Measurements from ENCODE around the gene ANKRD26.

Gene ANKRD26

GRCh38 chr10:26969145-26969926, 131.0 kb downstream of the ANKRD26 start:
- no peak overlapping the region for H3K4me3 ChIP-seq (replicated peaks; ENCODE audit: low read depth, low read length)
- no peak for DNase-seq (ENCODE audit: extremely low read depth, low read depth)
- TF ChIP-seq, protein P1, sequence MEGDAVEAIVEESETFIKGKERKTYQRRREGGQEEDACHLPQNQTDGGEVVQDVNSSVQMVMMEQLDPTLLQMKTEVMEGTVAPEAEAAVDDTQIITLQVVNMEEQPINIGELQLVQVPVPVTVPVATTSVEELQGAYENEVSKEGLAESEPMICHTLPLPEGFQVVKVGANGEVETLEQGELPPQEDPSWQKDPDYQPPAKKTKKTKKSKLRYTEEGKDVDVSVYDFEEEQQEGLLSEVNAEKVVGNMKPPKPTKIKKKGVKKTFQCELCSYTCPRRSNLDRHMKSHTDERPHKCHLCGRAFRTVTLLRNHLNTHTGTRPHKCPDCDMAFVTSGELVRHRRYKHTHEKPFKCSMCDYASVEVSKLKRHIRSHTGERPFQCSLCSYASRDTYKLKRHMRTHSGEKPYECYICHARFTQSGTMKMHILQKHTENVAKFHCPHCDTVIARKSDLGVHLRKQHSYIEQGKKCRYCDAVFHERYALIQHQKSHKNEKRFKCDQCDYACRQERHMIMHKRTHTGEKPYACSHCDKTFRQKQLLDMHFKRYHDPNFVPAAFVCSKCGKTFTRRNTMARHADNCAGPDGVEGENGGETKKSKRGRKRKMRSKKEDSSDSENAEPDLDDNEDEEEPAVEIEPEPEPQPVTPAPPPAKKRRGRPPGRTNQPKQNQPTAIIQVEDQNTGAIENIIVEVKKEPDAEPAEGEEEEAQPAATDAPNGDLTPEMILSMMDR (IDR thresholded peaks at IDR 0.05; ENCODE audit: low read depth, low read length, missing control alignments) = no peak

GRCh38 chr10:26962835-26963234, 137.5 kb downstream of the ANKRD26 start:
- H3K4me3 ChIP-seq (replicated peaks; ENCODE audit: low read depth, low read length) = no peak overlapping the region
- DNase-seq (ENCODE audit: extremely low read depth, low read depth) = no peak
- TF ChIP-seq, protein P1 (IDR thresholded peaks at IDR 0.05; ENCODE audit: low read depth, low read length, missing control alignments) = no peak

DNA sequence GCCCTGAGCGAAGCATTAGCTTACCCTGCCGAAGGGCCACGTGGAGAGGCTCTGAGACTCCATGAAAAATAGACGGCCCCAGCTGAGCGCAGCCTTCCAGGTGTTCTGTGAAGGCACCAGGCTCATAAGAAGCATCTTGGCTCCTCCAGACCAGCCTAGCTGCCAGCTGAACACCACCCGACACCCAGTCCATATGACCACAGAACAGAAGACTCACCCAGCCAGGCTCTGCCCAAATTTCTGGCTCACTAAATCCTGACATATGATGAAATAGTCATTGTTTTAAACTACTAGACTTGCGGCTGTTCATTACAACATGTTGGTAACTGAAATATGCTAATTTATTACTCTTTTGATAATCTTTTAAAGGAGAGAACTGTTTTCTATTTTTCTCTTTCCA, 140.0 kb downstream of the ANKRD26 start:
- no peak overlapping the region for H3K4me3 ChIP-seq (replicated peaks; ENCODE audit: low read depth, low read length)
- no peak for DNase-seq (ENCODE audit: extremely low read depth, low read depth)
- TF ChIP-seq, protein P1 (IDR thresholded peaks at IDR 0.05; ENCODE audit: low read depth, low read length, missing control alignments) = no peak

- DNase-seq (ENCODE audit: extremely low read depth, low read depth) = no peak
- no peak overlapping the region for H3K4me3 ChIP-seq (replicated peaks; ENCODE audit: low read depth, low read length)
- TF ChIP-seq, protein P1 (IDR thresholded peaks at IDR 0.05; ENCODE audit: low read depth, low read length, missing control alignments) = no peak
Measured at GRCh38 chr10:26959841-26960240, 140.5 kb downstream of the ANKRD26 start.

All from HFF-Myc (cell line).